Endothelial cell (in vitro differentiated cells): ENCODE measurements around the gene TAF6. TPM values are rescaled to one million over a fixed set of nuclear protein-coding genes. Genes with fewer than 3 reads are reported as not detected.

ENCODE experiments used
- DNase-seq: peaks from one replicate; pipeline ENCODE4 v3.0.0; 2021; ENCODE audit warnings: low spot score
- H3K27ac Mint-ChIP-seq: one replicate; pipeline ENCODE4 v1.8.0; 2021; ENCODE audit warnings: mixed read lengths, inconsistent platforms; ENCODE audit not compliant: unreplicated experiment
- H3K27me3 Mint-ChIP-seq: one replicate; pipeline ENCODE4 v1.8.0; 2021; ENCODE audit warnings: mild to moderate bottlenecking, moderate library complexity, mixed read lengths, inconsistent platforms; ENCODE audit not compliant: unreplicated experiment
- H3K36me3 Mint-ChIP-seq: one replicate; pipeline ENCODE4 v1.8.0; 2021; ENCODE audit warnings: mild to moderate bottlenecking, low read depth, mixed read lengths, inconsistent platforms; ENCODE audit not compliant: unreplicated experiment
- H3K4me1 Mint-ChIP-seq: one replicate; pipeline ENCODE4 v1.8.0; 2021; ENCODE audit warnings: mild to moderate bottlenecking, mixed read lengths, inconsistent platforms; ENCODE audit not compliant: unreplicated experiment
- H3K4me3 Mint-ChIP-seq: one replicate; pipeline ENCODE4 v1.8.0; 2021; ENCODE audit warnings: mild to moderate bottlenecking, mixed read lengths, inconsistent platforms; ENCODE audit not compliant: unreplicated experiment
- H3K9me3 Mint-ChIP-seq: one replicate; pipeline ENCODE4 v1.8.0; 2021; ENCODE audit warnings: mixed read lengths, inconsistent platforms; ENCODE audit not compliant: unreplicated experiment
- CTCF ChIP-seq: fragments of 200-600 bp; sonication (generic); IDR thresholded peaks from one replicate; pipeline ENCODE4 v1.5.0; 2021; ENCODE audit warnings: antibody characterized with exemption; ENCODE audit not compliant: unreplicated experiment
- total RNA-seq: library from RNA; stranded (reverse); fragmentation: NEBNext Ultra II Directional; extraction: Animal tissue kit (Norgen Biotek cat#: 25700); gene quantifications from one replicate; pipeline ENCODE4 v1.2.1, GENCODE V29; 2021; ENCODE audit not compliant: unreplicated experiment

Gene TAF6
- total RNA-seq, 1 donor from 2014 or later, result 71.8 TPM

GRCh38 chr7:100098913-100099312 lies 20.2 kb downstream of the TAF6 start:
- H3K4me1 Mint-ChIP-seq, result peaks cover 54% of the 10 kb centered on the region
- H3K9me3 Mint-ChIP-seq, result no peaks in the 10 kb centered on the region
- no peak for TF ChIP-seq CTCF
- H3K27me3 Mint-ChIP-seq, result peaks cover 55% of the 10 kb centered on the region
- H3K36me3 Mint-ChIP-seq, result peaks cover 56% of the 10 kb centered on the region
- H3K4me3 Mint-ChIP-seq, result peak overlapping the region; percentile 93
- no peak for DNase-seq
- H3K27ac Mint-ChIP-seq, result peak overlapping the region; percentile 93

GRCh38 chr7:100095704-100096103 lies 23.5 kb downstream of the TAF6 start:
- Mint-ChIP-seq H3K36me3 (peaks cover 77% of the 10 kb centered on the region), H3K4me1 (peaks cover 64% of the 10 kb centered on the region), H3K27me3 (peaks cover 49% of the 10 kb centered on the region), H3K4me3 (peak overlapping the region; percentile 67), H3K27ac (peak overlapping the region; percentile 74), H3K9me3 (no peaks in the 10 kb centered on the region)
- no peak for DNase-seq
- no peak for TF ChIP-seq CTCF

- Mint-ChIP-seq H3K4me1 (peaks cover 68% of the 10 kb centered on the region), H3K36me3 (peaks cover 77% of the 10 kb centered on the region), H3K9me3 (no peaks in the 10 kb centered on the region), H3K4me3 (peak overlapping the region; percentile 74), H3K27ac (peak overlapping the region; percentile 74), H3K27me3 (peaks cover 48% of the 10 kb centered on the region)
- no peak for DNase-seq
- TF ChIP-seq CTCF, result no peak
These were observed 23.9 kb downstream of the TAF6 start for GRCh38 chr7:100095289-100095688.

- no peaks in the 10 kb centered on the region for H3K9me3 Mint-ChIP-seq
- no peak for TF ChIP-seq CTCF
- H3K4me3 Mint-ChIP-seq, result peak overlapping the region; percentile 25
- peaks cover 72% of the 10 kb centered on the region for H3K36me3 Mint-ChIP-seq
- H3K4me1 Mint-ChIP-seq, result peaks cover 64% of the 10 kb centered on the region
- H3K27ac Mint-ChIP-seq, result no peak overlapping the region
- no peak for DNase-seq
- H3K27me3 Mint-ChIP-seq, result peaks cover 38% of the 10 kb centered on the region
These were observed 25.2 kb downstream of the TAF6 start for GRCh38 chr7:100093925-100094486.

GRCh38 chr7:100093498-100093897 lies 25.7 kb downstream of the TAF6 start:
- Mint-ChIP-seq H3K27ac (peak overlapping the region; percentile 72), H3K4me1 (peaks cover 60% of the 10 kb centered on the region), H3K4me3 (peak overlapping the region; percentile 82), H3K36me3 (peaks cover 67% of the 10 kb centered on the region), H3K9me3 (no peaks in the 10 kb centered on the region), H3K27me3 (peaks cover 33% of the 10 kb centered on the region)
- TF ChIP-seq CTCF, result no peak
- DNase-seq, result no peak
